ENCODE results near the gene ELAVL1.
"Not testable (repeated sequence)": the region's sequence is repeated elsewhere in the genome, so short reads cannot be mapped to it uniquely, and the experiment has no call there.

ELAVL1 gene

DNA sequence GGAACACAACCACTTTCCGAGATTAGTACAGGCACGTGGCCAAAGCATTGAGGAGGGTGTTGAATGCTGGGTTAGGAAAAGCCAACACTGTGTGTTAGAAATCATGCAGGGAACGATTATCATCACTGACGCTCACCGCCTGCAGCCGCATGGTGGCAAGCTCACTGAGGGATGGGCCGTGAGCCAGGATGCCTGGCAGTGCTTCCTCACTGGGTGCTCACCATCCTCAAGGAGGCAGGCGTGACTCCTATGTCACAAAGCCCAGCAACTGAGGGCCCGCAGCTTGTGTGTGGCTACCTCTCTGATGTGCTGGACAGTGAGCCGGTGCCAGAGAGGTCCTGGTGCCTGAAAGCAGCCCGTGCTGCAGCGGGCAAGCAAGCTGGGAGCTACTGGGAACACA lies 31.6 kb downstream of the ELAVL1 start:
- intact Hi-C loops (cut with DNase I): loop anchor here (5.0 to 10.0 kb wide), 2 partner anchors 33 to 281 kb away; partner anchors contain the start of gene ELAVL1
- DNase-seq: peak; percentile 53 to 97 (median 82)

DNA sequence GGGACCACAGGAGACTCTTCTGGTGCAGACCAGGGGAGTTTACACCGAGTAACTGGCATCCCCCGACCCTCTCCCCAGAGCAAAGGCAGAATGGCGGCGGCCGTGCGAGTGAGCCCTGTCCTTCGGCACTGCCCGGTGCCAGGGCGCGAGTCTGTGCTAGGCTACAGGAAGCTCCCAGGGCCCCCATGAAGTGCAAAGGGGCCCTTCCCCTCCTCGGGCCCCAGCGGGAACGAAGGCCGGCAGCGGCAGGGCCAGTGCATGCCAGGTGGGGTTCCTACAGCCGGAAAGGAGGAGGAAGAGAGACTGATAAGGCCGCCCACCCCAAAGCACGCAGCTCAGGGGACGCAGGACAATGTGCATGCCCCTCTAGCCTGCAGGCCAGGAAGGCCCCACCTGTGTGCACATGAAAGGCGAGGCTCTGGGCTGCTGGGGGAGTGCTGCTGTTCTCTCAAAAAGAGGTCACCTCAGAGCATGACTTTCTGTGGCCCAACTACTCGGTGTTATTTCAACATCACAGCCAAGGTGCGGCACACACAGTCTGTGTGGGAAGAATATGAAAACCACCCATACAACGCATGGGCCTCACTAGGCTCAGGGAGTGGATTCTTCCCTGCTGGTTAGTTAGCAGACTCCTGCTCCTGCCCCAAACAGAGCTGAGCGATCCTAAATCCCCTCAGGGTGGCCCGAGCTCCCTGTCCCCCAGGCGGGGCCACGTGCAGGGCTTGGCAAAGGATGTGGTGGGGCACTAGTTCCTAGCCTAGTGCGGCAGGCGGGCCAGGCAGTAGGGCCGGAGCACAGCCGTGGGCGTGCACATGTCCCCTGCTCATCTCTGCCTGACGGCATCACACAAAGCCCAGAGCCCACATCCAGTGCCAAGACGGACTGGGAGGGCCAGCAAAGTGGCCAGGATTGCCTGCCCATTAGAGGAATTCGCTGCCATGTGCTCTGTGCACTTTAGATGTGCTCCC lies 33.6 kb downstream of the ELAVL1 start:
- peak in 2 of 10 donors; percentile 82 to 87 for DNase-seq
- intact Hi-C loops (cut with DNase I): loop anchor here (5.0 to 10.0 kb wide), 2 partner anchors 35 to 283 kb away; partner anchors contain the start of gene ELAVL1

DNA sequence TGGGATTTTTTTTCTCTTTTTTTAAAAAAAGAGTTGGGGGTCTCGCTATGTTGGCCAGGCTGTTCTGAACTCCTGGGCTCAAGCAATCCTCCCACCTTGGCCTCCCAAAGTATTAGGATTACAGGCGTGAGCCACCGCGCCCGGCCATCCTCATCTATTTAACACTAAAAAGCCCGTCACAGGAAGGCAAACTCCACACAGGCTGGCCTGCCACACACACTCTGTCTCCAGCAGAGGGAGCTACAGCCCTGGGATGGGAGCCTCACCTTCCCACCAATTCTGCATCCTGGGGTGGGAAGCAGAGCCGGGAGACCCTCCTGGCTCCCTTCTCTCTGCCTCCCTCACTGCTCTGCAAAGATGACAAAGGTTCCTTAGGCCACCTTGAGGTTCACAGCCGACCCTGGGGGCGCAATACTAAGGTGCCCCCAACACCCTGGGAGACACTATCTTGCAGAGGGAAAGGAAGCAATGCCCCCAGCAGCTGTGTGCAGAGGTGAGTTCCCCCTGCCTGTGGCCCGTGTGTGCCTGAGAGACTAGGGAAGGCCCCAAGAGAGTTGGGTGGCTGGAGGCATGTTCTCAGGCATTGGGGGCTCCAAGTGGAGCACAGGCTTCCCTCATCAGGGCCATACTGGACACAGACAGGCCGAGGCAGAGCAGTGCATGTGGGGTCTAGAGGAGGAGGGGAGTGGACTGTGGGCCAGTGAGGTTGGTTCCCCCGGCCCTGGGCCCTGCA lies 34.6 kb downstream of the ELAVL1 start:
- intact Hi-C loops (cut with DNase I): loop anchor here (5.0 to 10.0 kb wide), 2 partner anchors 36 to 284 kb away; partner anchors contain the start of gene ELAVL1
- DNase-seq: peak in 8 of 10 donors; percentile 30 to 93 (median 50)

DNA sequence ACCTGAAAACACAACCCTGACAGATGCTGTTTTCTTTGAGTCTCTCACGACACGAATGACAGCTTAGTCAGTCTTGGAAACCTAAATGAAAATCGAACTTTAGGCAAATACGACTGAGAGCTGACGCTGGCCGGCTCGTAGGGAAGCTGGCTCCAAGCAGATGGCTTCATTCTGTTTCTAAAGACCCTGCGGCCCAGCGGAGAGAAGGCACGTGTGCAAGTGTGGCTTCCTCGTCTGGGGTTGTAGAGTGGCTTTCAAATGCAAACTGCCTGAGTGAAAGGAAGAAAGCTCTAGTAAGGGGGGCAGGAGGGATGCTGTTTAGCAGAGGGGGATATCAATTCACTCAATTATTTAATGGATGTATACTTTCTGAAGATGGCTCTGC lies 35.9 kb downstream of the ELAVL1 start:
- peak in 1 of 10 donors; percentile 69 for DNase-seq
- intact Hi-C loops (cut with DNase I): no loop called here

- peak in 2 of 10 donors; percentile 19 to 67 for DNase-seq
- intact Hi-C loops (cut with DNase I): no loop called here
Measured at GRCh38 chr19:7968796-7969554, 36.5 kb downstream of the ELAVL1 start.

DNA sequence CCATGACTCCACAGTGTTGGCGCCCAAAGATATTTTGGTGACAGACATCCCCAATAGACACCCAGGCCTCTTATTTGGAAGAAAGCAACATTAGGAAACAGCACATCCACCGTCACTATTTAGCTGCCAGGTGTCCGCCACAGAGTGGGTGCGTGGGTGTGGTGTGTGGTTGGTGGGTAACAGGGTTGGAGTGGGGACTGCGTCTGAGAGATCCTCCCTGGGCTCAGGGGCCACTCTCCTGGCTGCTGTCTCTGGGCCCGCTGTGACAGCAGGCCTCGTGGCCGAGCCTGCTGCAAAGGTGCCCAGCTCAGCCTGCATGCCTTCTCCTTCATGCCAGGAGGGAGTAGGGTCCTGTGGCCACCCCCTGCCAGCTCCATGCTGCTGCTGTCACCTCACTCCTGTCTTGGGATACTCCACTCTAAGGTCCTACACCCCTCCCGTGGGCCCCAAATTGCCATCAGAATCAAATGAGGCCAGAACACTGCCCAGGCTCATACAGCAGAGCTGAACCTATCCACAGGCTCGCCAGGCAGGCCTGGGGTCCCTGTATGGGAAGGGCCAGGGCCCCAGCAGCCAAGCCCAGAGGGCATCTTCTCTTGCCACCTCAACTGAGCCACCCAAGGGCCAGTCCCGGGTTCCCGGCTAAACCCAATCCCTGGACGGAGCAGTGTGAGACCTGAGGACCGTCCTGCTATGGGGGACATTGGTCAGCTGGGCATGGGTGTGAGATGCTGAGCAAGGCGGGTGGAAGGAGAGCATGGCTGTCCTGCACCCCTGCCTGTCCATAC lies 37.2 kb downstream of the ELAVL1 start:
- intact Hi-C loops (cut with DNase I): no loop called here
- DNase-seq: peak in 2 of 10 donors; percentile 37 to 79

- intact Hi-C loops (cut with DNase I): no loop called here
- DNase-seq: no peak
Measured at GRCh38 chr19:7965921-7966665, 39.3 kb downstream of the ELAVL1 start.

DNA sequence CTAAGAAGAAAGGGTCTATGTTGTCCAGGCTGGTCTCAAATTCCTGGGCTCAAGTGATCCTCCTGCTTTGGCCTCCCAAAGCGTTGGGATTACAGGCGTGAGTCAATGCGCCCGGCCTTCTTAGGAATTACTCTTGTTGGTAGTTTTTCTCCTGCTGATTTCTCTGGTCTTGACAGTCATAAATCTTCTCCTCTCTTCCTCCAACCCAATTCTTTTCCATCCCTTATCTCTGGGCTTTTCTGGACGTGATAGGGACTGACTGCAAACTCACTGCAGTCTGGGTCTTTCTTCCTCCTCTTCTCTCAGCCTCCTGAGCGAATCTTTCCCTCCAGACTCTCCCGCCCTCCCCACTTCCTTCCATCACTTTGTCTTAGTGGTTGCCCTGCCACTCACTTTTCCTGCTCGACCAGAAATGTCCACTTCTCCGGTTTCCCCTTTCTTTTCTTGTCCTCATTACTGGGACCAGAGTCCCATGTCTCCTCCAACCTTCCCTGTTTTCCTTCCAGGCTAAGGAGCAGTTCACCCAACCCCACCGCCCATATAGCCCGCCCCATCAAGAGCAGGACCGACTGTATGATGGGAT lies 40.1 kb downstream of the ELAVL1 start:
- no peak for DNase-seq
- intact Hi-C loops (cut with DNase I): no loop called here

GRCh38 chr19:7963566-7963965 lies 41.9 kb downstream of the ELAVL1 start:
- no peak for DNase-seq
- intact Hi-C loops (cut with DNase I): no loop called here

- peak in 1 of 10 donors; percentile 63 for DNase-seq
- intact Hi-C loops (cut with DNase I): no loop called here
Measured at GRCh38 chr19:7962644-7963268, 42.7 kb downstream of the ELAVL1 start.

GRCh38 chr19:7961920-7962626 lies 43.4 kb downstream of the ELAVL1 start:
- intact Hi-C loops (cut with DNase I): no loop called here
- no peak for DNase-seq

DNA sequence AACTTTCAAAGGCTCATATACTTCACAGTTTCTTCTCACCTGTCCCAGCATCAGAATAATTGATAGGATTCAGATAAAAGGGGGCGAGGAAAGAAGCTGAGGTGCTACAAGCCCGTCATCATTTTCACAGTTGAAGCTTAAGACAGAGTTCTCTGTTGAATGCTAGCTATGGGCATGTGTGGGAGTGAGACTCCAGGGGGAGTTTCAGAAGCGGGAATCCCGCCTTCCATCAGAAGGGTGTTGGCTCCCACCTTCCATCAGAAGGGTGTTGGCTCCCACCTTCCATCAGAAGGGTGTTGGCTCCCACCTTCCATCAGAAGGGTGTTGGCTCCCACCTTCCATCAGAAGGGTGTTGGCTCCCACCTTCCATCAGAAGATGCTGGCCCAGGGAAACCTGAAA lies 44.4 kb downstream of the ELAVL1 start:
- intact Hi-C loops (cut with DNase I); DNase-seq: not testable (repeated sequence)

GRCh38 chr19:7959211-7959610 lies 46.2 kb downstream of the ELAVL1 start:
- DNase-seq: no peak
- intact Hi-C loops (cut with DNase I): no loop called here

DNA sequence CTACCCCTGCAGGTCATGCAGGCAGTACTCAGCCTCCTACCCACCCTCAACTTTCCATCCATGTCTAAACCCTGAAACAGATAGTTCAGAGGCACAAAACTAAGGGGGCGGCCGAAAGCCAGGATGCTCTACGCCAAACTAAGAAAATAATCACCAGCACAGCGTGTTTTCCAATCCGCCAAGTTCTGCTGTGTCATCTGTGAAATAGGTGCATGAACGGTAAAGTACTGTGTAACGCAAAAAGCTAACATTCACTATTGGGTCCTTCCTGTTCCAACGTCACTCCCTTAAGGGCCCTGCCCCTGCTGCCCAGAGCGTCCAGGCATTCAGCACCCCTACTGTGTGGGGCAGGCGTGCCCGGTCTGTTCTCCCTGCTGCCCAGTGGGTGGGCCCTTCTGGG lies 49.7 kb downstream of the ELAVL1 start:
- intact Hi-C loops (cut with DNase I): no loop called here

DNA sequence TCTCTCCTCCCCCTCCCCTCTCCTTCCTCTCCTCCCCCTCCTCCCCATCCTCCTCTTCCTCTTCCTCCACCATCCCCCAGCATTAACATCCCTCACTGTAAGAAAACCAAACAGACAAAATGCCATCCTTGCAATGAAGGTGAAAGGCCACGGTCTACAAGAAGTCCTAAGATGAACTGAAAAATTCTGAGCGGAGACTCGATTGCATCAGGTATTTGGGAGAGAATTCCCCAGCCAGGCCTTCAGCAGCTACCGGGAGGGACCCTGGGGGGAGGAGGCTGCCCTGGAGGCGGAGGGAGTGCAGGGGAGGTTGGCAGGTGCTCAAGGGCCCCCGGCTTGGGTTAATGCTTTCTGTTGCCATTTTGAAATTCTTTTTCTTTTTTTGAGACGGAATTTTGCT lies 51.9 kb downstream of the ELAVL1 start:
- intact Hi-C loops (cut with DNase I): no loop called here
- DNase-seq: no peak

More for the DNA sequence above, 49.7 kb downstream of the ELAVL1 start:
- peak in 1 of 10 donors; percentile 53 for DNase-seq

DNA sequence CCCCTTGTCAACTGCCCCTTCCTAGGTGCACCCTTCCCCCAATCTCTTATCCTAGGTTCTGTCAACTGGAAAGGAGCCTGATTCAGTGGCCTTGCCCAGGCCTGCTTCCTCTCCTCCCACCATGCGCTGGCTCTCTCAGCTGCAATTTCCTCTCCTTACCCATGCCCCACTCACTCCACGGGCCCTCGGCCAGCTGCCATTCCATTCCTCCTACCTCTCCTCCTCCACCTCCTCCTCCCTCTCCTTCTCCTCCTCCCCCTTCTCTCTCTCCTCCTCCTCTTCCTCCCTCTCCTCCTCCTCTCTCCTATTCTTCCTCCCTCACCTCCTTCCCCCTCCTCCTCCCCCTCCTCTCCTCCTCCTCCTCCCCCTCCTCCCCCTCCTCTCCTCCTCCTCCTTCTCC lies 52.4 kb downstream of the ELAVL1 start:
- no peak for DNase-seq
- intact Hi-C loops (cut with DNase I): no loop called here

- intact Hi-C loops (cut with DNase I): loop anchor here (10.0 kb wide), 1 partner anchor 207 kb away; no protein-coding TSS in a partner anchor
- peak in 1 of 10 donors; percentile 5 for DNase-seq
Measured at GRCh38 chr19:7947939-7948338, 57.5 kb downstream of the ELAVL1 start.
